PC-3 (cell line): Measurements from ENCODE around the gene ADCY5.

Experiments used
- EZH2 ChIP-seq: fragments of 300-600 bp; sonication (generic); IDR thresholded peaks from one replicate; pipeline ENCODE4 v1.6.1; 2017; ENCODE audit warnings: antibody characterized with exemption, mild to moderate bottlenecking, low read length; ENCODE audit not compliant: unreplicated experiment
- TF ChIP-seq, protein P1 (sequence below): fragments of 300-600 bp; sonication (generic); conservative IDR thresholded peaks from 2 replicates; pipeline ENCODE4 v1.5.1; 2017; ENCODE audit warnings: antibody characterized with exemption, low read depth, mild to moderate bottlenecking, low read length

DNA sequence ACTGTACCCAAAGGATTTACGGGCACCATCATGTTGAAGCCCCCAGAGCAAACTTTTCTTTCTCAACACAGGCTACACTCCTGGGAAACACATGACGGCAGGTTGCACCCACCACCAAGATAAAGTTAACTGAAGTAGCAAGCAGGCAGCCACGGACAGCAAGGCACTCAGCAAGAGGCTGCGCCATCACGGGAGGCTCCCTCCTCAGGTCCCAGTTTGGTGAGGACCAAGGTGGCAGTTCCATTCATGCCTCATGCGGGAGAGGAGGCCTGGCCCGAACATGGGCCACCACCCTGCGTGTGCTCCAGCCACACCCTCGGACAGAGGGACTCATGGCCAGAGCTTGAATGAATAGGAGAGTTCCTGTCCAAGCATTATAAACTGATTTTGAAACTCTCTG, 6.8 kb downstream of the ADCY5 start:
- TF ChIP-seq EZH2, result no peak
- TF ChIP-seq, protein P1, sequence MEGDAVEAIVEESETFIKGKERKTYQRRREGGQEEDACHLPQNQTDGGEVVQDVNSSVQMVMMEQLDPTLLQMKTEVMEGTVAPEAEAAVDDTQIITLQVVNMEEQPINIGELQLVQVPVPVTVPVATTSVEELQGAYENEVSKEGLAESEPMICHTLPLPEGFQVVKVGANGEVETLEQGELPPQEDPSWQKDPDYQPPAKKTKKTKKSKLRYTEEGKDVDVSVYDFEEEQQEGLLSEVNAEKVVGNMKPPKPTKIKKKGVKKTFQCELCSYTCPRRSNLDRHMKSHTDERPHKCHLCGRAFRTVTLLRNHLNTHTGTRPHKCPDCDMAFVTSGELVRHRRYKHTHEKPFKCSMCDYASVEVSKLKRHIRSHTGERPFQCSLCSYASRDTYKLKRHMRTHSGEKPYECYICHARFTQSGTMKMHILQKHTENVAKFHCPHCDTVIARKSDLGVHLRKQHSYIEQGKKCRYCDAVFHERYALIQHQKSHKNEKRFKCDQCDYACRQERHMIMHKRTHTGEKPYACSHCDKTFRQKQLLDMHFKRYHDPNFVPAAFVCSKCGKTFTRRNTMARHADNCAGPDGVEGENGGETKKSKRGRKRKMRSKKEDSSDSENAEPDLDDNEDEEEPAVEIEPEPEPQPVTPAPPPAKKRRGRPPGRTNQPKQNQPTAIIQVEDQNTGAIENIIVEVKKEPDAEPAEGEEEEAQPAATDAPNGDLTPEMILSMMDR, result no peak
